GM21526 (cell line): Measurements from ENCODE around the gene UBAC2.

Experiments
- ATAC-seq: cut with Tn5 transposase; IDR thresholded peaks from one replicate; pipeline ENCODE4 v1.9.1; 2021; ENCODE audit warnings: moderate library complexity; ENCODE audit not compliant: unreplicated experiment, low FRiP score

The UBAC2 gene

DNA sequence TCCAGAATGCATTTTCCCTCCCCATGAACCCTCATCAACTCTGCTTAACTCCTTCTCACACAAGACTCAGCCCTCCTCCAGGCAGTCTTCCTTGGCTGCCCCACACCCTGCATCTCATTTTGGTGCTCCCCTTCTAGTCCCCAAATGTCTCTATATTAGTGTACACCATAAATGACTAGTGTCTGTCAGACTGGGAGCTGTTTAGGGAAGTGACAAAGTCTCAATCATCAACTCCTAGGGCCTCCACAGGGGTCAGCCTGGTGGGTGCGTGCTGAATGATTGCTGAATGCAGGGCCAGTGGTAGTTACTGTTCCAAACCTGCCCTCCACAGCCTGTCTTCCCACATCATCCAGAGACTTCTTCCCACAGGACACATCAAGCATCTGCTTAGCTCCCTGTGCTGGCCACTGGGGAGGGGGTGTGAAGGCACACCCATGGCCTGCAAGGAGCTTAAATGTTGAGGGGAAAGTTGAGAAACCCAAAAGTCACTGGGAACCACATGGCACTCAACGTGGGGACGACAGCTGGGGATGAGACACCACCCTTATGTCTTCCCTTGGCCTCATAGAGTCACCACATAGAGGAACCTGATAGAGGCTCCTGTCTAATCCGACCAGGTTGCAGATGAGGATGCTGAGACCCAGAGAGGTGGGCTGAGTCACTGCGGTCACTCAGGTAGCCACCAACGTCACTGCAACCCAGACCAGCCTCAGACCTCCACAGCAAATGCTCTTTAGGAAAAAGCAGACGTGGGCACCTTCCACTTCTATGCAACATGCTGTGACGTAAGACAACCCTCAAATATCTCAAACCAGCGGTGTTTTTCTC lies 221.3 kb downstream of the UBAC2 start:
- ATAC-seq, result no peak

GRCh38 chr13:99422586-99423220 lies 222.0 kb downstream of the UBAC2 start:
- ATAC-seq, result no peak

GRCh38 chr13:99425485-99426341 lies 225.1 kb downstream of the UBAC2 start:
- peak; percentile 57 for ATAC-seq

DNA sequence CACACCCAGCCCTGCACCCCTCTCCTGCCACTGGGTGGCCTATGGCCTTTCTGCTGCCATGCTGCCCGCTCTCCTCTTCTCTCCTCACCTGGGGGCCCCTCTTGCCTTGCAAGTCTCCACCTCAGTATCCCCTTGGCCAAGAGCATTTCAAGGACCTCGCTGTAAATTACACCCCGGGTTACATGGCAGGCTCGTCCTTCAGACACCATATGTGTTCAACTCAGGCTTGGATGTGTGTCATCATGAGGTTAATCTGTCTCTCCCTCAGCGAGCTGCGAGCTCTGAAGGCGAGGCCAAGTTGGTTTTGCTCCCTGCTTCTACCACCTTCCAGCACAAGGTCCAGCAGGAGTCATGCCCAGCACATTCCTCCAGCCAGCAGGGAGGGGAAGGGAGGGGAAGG lies 225.8 kb downstream of the UBAC2 start:
- no peak for ATAC-seq

DNA sequence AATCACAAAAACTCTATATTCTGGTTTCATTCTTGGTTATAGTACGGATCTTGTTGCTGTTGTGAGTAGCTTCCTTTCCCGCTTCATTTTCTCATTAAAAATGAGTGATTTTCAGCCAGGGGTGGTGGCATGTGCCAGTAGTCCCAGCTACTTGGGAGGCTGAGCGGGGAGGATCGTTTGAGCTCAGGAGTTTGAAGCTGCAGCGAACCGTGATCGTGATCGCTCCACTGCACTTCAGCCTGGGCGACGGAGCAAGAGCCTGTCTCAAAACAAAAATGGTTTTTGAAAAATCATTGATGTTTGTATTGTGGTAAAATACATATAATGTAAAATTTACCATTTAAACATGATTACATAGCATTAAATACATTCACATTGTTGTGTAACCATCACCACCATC lies 229.0 kb downstream of the UBAC2 start:
- no peak for ATAC-seq

DNA sequence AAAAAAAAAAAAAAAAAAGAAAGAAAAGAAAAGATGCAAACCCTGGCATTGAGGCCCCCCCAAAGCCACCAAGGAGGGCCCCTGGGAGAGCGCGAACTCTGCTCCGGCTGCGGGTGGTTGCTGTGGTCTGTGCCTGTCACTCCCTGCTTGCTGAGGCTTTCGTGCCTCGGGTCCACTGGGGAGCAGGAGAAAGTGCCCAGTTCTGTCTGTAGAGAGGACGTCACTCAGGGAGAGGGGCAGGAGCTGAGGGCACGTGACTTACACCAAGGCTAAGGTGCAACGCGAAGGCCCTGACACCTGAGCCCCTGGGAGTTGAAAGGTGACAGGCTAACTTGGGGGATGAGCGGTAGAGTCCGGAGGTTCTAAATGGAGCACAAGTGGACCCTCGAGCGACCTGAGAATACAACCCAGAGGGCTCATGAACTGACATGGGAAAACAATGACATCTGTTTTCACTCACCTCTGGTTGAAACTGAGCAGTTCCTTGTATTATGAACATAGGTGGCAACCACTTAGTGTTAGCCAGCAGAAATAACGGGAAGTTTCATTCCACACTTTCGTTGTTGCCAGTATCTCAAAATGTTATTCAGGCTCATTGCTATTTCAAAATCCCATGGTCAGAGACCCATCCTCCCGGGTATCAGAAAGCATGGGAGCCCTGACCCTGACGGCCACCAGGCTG lies 231.4 kb downstream of the UBAC2 start:
- ATAC-seq, result peak; percentile 25

DNA sequence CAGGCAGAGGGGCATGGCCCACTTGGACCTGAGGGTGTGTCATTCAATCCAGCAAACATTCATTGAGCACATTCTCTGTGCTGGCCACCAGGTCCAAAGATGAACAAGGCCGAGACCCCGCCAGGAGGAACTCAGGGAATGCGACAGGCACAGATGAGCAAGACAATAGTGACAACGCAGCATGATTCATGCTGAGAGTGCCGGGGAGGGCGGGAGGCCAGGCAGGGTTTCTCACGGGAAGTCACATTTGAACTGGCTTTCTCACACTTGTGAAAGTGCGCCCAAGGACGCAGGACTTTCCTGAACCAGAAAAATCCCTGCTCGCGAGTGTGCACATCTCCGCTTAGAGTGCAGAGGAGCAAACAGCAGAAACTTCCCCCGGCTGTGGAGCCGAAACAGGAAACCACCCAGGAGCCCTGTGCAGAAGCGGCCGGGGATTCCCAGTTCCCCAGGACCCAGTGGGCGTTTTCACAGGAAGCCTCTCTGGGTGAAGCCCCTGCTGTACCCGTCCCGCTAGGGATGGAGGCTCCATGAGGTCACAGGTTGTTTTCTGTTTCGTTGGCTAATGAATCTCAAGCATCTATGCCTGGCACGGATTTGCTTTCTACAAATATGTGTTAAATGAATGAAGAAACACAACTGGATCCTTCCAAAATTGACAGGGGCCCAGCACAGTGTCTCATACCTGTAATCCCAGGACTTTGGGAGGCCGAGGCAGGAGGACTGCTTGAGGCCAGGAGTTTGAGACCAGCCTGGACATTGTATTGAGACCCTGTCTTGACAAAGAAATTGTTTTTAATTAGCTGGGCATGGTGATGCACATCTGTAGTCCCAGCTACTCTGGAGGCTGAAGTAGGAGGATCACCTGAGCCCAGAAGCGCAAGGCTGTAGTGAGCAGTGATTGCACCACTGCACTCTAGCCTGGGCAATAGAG lies 232.2 kb downstream of the UBAC2 start:
- ATAC-seq, result peak; percentile 38

GRCh38 chr13:99433543-99434075 lies 233.0 kb downstream of the UBAC2 start:
- ATAC-seq, result no peak

DNA sequence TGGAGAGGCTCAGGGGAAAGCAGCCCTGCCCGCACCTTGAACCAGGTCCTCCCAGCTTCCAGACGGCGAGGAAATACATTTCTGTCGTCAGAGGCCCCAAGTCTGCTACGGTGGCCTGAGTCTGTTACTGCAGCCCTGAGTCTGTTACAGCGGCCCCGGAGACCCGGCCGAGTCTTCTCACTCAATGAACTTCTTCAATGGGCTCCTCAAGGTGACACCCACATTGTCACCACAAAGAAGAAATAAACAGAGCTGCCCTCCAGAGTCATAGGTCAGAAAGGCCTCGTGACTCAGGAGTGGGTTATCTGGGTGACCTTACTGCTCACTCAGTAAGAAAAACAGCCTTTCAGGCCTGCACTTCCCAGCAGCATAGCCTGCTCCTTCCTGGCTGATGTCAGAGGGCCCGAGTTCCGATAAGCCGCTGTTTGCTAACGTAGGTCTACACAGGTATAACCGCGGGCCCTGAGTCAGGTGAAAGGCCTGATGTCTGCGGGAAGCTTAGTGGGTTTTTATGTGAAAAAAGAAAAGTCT lies 233.7 kb downstream of the UBAC2 start:
- no peak for ATAC-seq

DNA sequence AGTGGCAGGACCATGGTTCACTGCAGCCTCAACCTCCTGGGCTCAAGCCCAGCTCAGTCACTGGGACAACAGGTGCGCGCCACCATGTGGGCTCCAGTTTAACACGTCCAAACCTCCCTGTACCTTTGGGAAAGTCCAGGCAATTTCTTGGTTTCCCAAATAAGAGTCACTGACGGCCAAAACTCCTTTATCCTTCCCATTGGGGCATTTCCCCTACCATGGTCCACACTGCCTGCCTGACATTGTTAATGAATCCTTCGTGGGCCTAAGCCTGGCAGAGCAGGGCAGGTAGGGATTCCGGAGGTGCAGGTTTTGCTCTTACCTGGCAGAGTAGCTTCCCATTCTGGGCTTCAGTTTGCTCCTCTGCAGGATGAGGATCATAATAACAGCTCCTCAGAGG lies 234.5 kb downstream of the UBAC2 start:
- ATAC-seq, result no peak

GRCh38 chr13:99435998-99436397 lies 235.3 kb downstream of the UBAC2 start:
- ATAC-seq, result no peak
